Astrocyte of the cerebellum (primary cell): ENCODE results near the gene CHAC1.

Source experiments
- DNase-seq: peaks from one replicate; pipeline ENCODE4 v3.0.0-alpha.2; 2011; ENCODE audit warnings: low read depth
- H3K4me3 ChIP-seq: 2 replicates; pipeline ENCODE4 v1.5.1; 2011; ENCODE audit warnings: mild to moderate bottlenecking, low read depth, low read length, moderate library complexity
- CTCF ChIP-seq: IDR thresholded peaks from 2 replicates; pipeline ENCODE4 v1.5.1; 2012; ENCODE audit warnings: low read length, low read depth, moderate library complexity, mild to moderate bottlenecking; ENCODE audit errors: missing control alignments
- in situ Hi-C: cut with HindIII; loops from 2 replicates; pipeline ENCODE4 v1.10.0; 2017; ENCODE audit warnings: low sequenced_read_pairs

CHAC1 gene

GRCh38 chr15:40963201-40963600 is 9.9 kb downstream of the CHAC1 start:
- in situ Hi-C loops: no loop called here
- DNase-seq: no peak
- H3K4me3 ChIP-seq: no peak overlapping the region
- no peak for TF ChIP-seq CTCF

- in situ Hi-C loops: no loop called here
- H3K4me3 ChIP-seq: no peak overlapping the region
- no peak for DNase-seq
- TF ChIP-seq CTCF: no peak
Measured at GRCh38 chr15:40964006-40964405, 10.7 kb downstream of the CHAC1 start.

- in situ Hi-C loops: no loop called here
- no peak for DNase-seq
- TF ChIP-seq CTCF: no peak
- H3K4me3 ChIP-seq: no peak overlapping the region
Measured at GRCh38 chr15:40964634-40965033, 11.4 kb downstream of the CHAC1 start.

- no peak for DNase-seq
- no peak for TF ChIP-seq CTCF
Measured at GRCh38 chr15:40968290-40969085, 15.2 kb downstream of the CHAC1 start.

GRCh38 chr15:40969363-40969762 is 16.1 kb downstream of the CHAC1 start:
- DNase-seq: no peak
- H3K4me3 ChIP-seq: no peak overlapping the region
- in situ Hi-C loops: no loop called here
- TF ChIP-seq CTCF: no peak

More at GRCh38 chr15:40968290-40969085, 15.2 kb downstream of the CHAC1 start:
- in situ Hi-C loops: no loop called here
- H3K4me3 ChIP-seq: no peak overlapping the region

GRCh38 chr15:40974879-40975278 is 21.6 kb downstream of the CHAC1 start:
- DNase-seq: no peak
- no peak for TF ChIP-seq CTCF
- no peak overlapping the region for H3K4me3 ChIP-seq
- in situ Hi-C loops: no loop called here
